GM10266 (cell line): ENCODE results near the gene FAM237B.

Experiments used
- DNase-seq: peaks from one replicate; pipeline ENCODE4 v3.0.0; 2012; ENCODE audit errors: extremely low spot score
- CTCF ChIP-seq: IDR thresholded peaks from 2 replicates; pipeline ENCODE4 v1.5.1; 2012; ENCODE audit warnings: mild to moderate bottlenecking, low read depth; ENCODE audit not compliant: control insufficient read depth, insufficient read depth; ENCODE audit errors: missing control alignments

The FAM237B gene

GRCh38 chr7:90270431-90271178, 50.5 kb downstream of the FAM237B start:
- no peak for TF ChIP-seq CTCF
- DNase-seq = no peak

GRCh38 chr7:90269163-90269562, 51.9 kb downstream of the FAM237B start:
- no peak for TF ChIP-seq CTCF

GRCh38 chr7:90267263-90267858, 53.7 kb downstream of the FAM237B start:
- TF ChIP-seq CTCF = no peak
- DNase-seq = no peak

More at GRCh38 chr7:90269163-90269562, 51.9 kb downstream of the FAM237B start:
- no peak for DNase-seq

- no peak for DNase-seq
- no peak for TF ChIP-seq CTCF
Measured at GRCh38 chr7:90266808-90267207, 54.3 kb downstream of the FAM237B start.
